ENCODE results near the gene ATP8A2.
"Not testable (repeated sequence)": the region's sequence is repeated elsewhere in the genome, so short reads cannot be mapped to it uniquely, and the experiment has no call there.

ATP8A2 gene

GRCh38 chr13:25493931-25494640 lies 122.3 kb downstream of the ATP8A2 start:
- no peaks in the 10 kb centered on the region for H3K4me1 ChIP-seq (ENCODE audit: control insufficient read depth, insufficient read depth, low read length)
- no peak overlapping the region for H3K9ac ChIP-seq (ENCODE audit: low read length in 2 of 2)
- H3K4me3 ChIP-seq (ENCODE audit: low read length in 2 of 2): no peak overlapping the region
- H3K27me3 ChIP-seq (ENCODE audit: control insufficient read depth in 1 of 2, insufficient read depth in 2 of 2, low read length in 2 of 2): peaks cover 4 to 5% of the 10 kb centered on the region in 2 donors
- no peaks in the 10 kb centered on the region for H3K36me3 ChIP-seq (ENCODE audit: control insufficient read depth in 2 of 2, insufficient read depth in 2 of 2, low read length in 2 of 2)
- H3K9me3 ChIP-seq (ENCODE audit: control insufficient read depth in 2 of 2, low read length in 2 of 2): peaks cover 0 to 4% of the 10 kb centered on the region in 2 donors
- H3K27ac ChIP-seq (ENCODE audit: low read length): no peak overlapping the region

DNA sequence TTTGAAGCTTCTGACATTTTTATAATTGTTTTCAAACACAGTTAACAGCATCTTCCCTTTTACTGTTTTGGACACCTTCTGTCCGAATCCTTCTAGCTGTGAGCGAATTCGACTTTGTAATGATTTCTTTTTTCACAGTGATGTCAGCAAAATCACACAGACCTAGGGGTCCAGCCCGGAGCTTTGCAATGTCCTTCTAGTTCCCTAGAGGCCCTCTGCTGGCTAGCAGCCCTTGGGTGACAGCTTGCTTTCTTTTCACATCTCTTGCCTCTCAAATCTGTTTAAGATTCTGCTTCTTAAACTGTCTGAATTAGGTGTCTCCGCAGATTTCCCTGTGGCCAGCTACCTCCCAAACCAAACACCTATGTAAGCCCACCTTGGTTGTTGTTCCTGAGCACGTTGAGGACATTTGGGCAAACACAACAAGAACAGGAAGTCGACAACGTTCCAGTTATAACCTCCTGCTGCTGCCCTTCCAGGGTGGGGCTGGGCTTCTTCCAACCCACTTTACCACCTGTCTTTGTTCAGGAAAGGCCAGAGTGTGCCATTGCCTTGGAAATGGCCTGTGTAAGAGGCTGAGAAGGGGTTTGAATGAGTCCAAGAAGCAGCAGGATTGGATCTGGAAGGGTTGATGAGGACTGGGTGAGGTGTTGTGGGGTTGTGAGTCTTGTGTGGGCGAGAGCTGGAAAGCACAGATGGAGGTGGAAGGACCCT lies 123.1 kb downstream of the ATP8A2 start:
- Histone ChIP-seq H3K27ac (ENCODE audit: low read length) (no peak overlapping the region), H3K9ac (ENCODE audit: low read length in 2 of 2) (no peak overlapping the region), H3K9me3 (ENCODE audit: control insufficient read depth in 2 of 2, low read length in 2 of 2) (peaks cover 0 to 4% of the 10 kb centered on the region in 2 donors), H3K4me1 (ENCODE audit: control insufficient read depth, insufficient read depth, low read length) (no peaks in the 10 kb centered on the region), H3K27me3 (ENCODE audit: control insufficient read depth in 1 of 2, insufficient read depth in 2 of 2, low read length in 2 of 2) (peaks cover 3 to 4% of the 10 kb centered on the region in 2 donors), H3K4me3 (ENCODE audit: low read length in 2 of 2) (no peak overlapping the region), H3K36me3 (ENCODE audit: control insufficient read depth in 2 of 2, insufficient read depth in 2 of 2, low read length in 2 of 2) (no peaks in the 10 kb centered on the region)

- no peak overlapping the region for H3K4me3 ChIP-seq (ENCODE audit: low read length in 2 of 2)
- H3K4me1 ChIP-seq (ENCODE audit: control insufficient read depth, insufficient read depth, low read length): no peaks in the 10 kb centered on the region
- no peaks in the 10 kb centered on the region for H3K9me3 ChIP-seq (ENCODE audit: control insufficient read depth in 2 of 2, low read length in 2 of 2)
- no peak overlapping the region for H3K27ac ChIP-seq (ENCODE audit: low read length)
- no peaks in the 10 kb centered on the region for H3K27me3 ChIP-seq (ENCODE audit: control insufficient read depth in 1 of 2, insufficient read depth in 2 of 2, low read length in 2 of 2)
- H3K9ac ChIP-seq (ENCODE audit: low read length in 2 of 2): no peak overlapping the region
- no peaks in the 10 kb centered on the region for H3K36me3 ChIP-seq (ENCODE audit: control insufficient read depth in 2 of 2, insufficient read depth in 2 of 2, low read length in 2 of 2)
Measured at GRCh38 chr13:25501231-25501630, 129.5 kb downstream of the ATP8A2 start.

GRCh38 chr13:25502031-25502430 lies 130.3 kb downstream of the ATP8A2 start:
- H3K36me3 ChIP-seq (ENCODE audit: control insufficient read depth in 2 of 2, insufficient read depth in 2 of 2, low read length in 2 of 2): no peaks in the 10 kb centered on the region
- H3K4me1 ChIP-seq (ENCODE audit: control insufficient read depth, insufficient read depth, low read length): no peaks in the 10 kb centered on the region
- H3K9me3 ChIP-seq (ENCODE audit: control insufficient read depth in 2 of 2, low read length in 2 of 2): no peaks in the 10 kb centered on the region
- no peak overlapping the region for H3K9ac ChIP-seq (ENCODE audit: low read length in 2 of 2)
- no peaks in the 10 kb centered on the region for H3K27me3 ChIP-seq (ENCODE audit: control insufficient read depth in 1 of 2, insufficient read depth in 2 of 2, low read length in 2 of 2)
- H3K27ac ChIP-seq (ENCODE audit: low read length): no peak overlapping the region
- H3K4me3 ChIP-seq (ENCODE audit: low read length in 2 of 2): no peak overlapping the region

- Histone ChIP-seq H3K36me3 (ENCODE audit: control insufficient read depth in 2 of 2, insufficient read depth in 2 of 2, low read length in 2 of 2) (no peaks in the 10 kb centered on the region), H3K9me3 (ENCODE audit: control insufficient read depth in 2 of 2, low read length in 2 of 2) (no peaks in the 10 kb centered on the region), H3K27me3 (ENCODE audit: control insufficient read depth in 1 of 2, insufficient read depth in 2 of 2, low read length in 2 of 2) (no peaks in the 10 kb centered on the region), H3K4me1 (ENCODE audit: control insufficient read depth, insufficient read depth, low read length) (no peaks in the 10 kb centered on the region), H3K9ac (ENCODE audit: low read length in 2 of 2) (no peak overlapping the region), H3K4me3 (ENCODE audit: low read length in 2 of 2) (no peak overlapping the region), H3K27ac (ENCODE audit: low read length) (no peak overlapping the region)
Measured at GRCh38 chr13:25502551-25502950, 130.8 kb downstream of the ATP8A2 start.

GRCh38 chr13:25503856-25504255 lies 132.1 kb downstream of the ATP8A2 start:
- Histone ChIP-seq H3K9me3 (ENCODE audit: control insufficient read depth in 2 of 2, low read length in 2 of 2) (no peaks in the 10 kb centered on the region), H3K4me3 (ENCODE audit: low read length in 2 of 2) (no peak overlapping the region), H3K4me1 (ENCODE audit: control insufficient read depth, insufficient read depth, low read length) (no peaks in the 10 kb centered on the region), H3K27ac (ENCODE audit: low read length) (no peak overlapping the region), H3K9ac (ENCODE audit: low read length in 2 of 2) (no peak overlapping the region), H3K27me3 (ENCODE audit: control insufficient read depth in 1 of 2, insufficient read depth in 2 of 2, low read length in 2 of 2) (no peaks in the 10 kb centered on the region), H3K36me3 (ENCODE audit: control insufficient read depth in 2 of 2, insufficient read depth in 2 of 2, low read length in 2 of 2) (no peaks in the 10 kb centered on the region)

- Histone ChIP-seq H3K27me3 (ENCODE audit: control insufficient read depth in 1 of 2, insufficient read depth in 2 of 2, low read length in 2 of 2) (no peaks in the 10 kb centered on the region), H3K4me1 (ENCODE audit: control insufficient read depth, insufficient read depth, low read length) (no peaks in the 10 kb centered on the region), H3K36me3 (ENCODE audit: control insufficient read depth in 2 of 2, insufficient read depth in 2 of 2, low read length in 2 of 2) (no peaks in the 10 kb centered on the region), H3K4me3 (ENCODE audit: low read length in 2 of 2) (no peak overlapping the region), H3K9ac (ENCODE audit: low read length in 2 of 2) (no peak overlapping the region), H3K9me3 (ENCODE audit: control insufficient read depth in 2 of 2, low read length in 2 of 2) (no peaks in the 10 kb centered on the region), H3K27ac (ENCODE audit: low read length) (no peak overlapping the region)
Measured at GRCh38 chr13:25507841-25508240, 136.1 kb downstream of the ATP8A2 start.

- not testable (repeated sequence) for H3K4me1 ChIP-seq (ENCODE audit: control insufficient read depth, insufficient read depth, low read length); H3K36me3 ChIP-seq (ENCODE audit: control insufficient read depth in 2 of 2, insufficient read depth in 2 of 2, low read length in 2 of 2); H3K9ac ChIP-seq (ENCODE audit: low read length in 2 of 2); H3K9me3 ChIP-seq (ENCODE audit: control insufficient read depth in 2 of 2, low read length in 2 of 2); H3K4me3 ChIP-seq (ENCODE audit: low read length in 2 of 2); H3K27me3 ChIP-seq (ENCODE audit: control insufficient read depth in 1 of 2, insufficient read depth in 2 of 2, low read length in 2 of 2); H3K27ac ChIP-seq (ENCODE audit: low read length)
Measured at GRCh38 chr13:25513060-25513459, 141.3 kb downstream of the ATP8A2 start.

GRCh38 chr13:25518441-25518840 lies 146.7 kb downstream of the ATP8A2 start:
- no peak overlapping the region for H3K9ac ChIP-seq (ENCODE audit: low read length in 2 of 2)
- no peaks in the 10 kb centered on the region for H3K36me3 ChIP-seq (ENCODE audit: control insufficient read depth in 2 of 2, insufficient read depth in 2 of 2, low read length in 2 of 2)
- no peak overlapping the region for H3K4me3 ChIP-seq (ENCODE audit: low read length in 2 of 2)
- no peaks in the 10 kb centered on the region for H3K4me1 ChIP-seq (ENCODE audit: control insufficient read depth, insufficient read depth, low read length)
- H3K27ac ChIP-seq (ENCODE audit: low read length): no peak overlapping the region
- no peaks in the 10 kb centered on the region for H3K9me3 ChIP-seq (ENCODE audit: control insufficient read depth in 2 of 2, low read length in 2 of 2)
- no peaks in the 10 kb centered on the region for H3K27me3 ChIP-seq (ENCODE audit: control insufficient read depth in 1 of 2, insufficient read depth in 2 of 2, low read length in 2 of 2)

GRCh38 chr13:25525884-25526283 lies 154.1 kb downstream of the ATP8A2 start:
- no peaks in the 10 kb centered on the region for H3K4me1 ChIP-seq (ENCODE audit: control insufficient read depth, insufficient read depth, low read length)
- peaks cover 8 to 9% of the 10 kb centered on the region in 2 donors for H3K9me3 ChIP-seq (ENCODE audit: control insufficient read depth in 2 of 2, low read length in 2 of 2)
- no peaks in the 10 kb centered on the region for H3K36me3 ChIP-seq (ENCODE audit: control insufficient read depth in 2 of 2, insufficient read depth in 2 of 2, low read length in 2 of 2)
- H3K27ac ChIP-seq (ENCODE audit: low read length): no peak overlapping the region
- no peaks in the 10 kb centered on the region for H3K27me3 ChIP-seq (ENCODE audit: control insufficient read depth in 1 of 2, insufficient read depth in 2 of 2, low read length in 2 of 2)
- no peak overlapping the region for H3K9ac ChIP-seq (ENCODE audit: low read length in 2 of 2)
- H3K4me3 ChIP-seq (ENCODE audit: low read length in 2 of 2): no peak overlapping the region

DNA sequence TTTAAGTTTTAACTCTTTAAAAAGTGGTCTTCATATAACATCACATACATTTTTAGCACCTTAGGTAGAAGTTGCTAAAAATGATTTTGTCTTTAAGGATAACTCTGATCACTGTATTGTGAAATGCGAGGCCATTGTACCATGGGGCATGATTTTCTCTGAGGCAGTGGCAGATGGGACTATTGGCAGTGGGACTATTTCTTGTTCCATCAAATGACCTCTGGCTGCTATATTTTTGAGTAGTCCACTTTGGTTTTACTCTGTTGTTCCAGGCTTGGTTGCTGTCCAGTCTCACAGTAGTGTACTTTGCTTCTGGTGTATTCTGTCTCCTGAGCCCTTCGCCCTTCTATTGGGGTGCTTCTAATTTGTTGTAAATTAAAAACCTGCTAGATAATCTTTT lies 156.5 kb downstream of the ATP8A2 start:
- Histone ChIP-seq H3K4me1 (ENCODE audit: control insufficient read depth, insufficient read depth, low read length) (no peaks in the 10 kb centered on the region), H3K27ac (ENCODE audit: low read length) (no peak overlapping the region), H3K36me3 (ENCODE audit: control insufficient read depth in 2 of 2, insufficient read depth in 2 of 2, low read length in 2 of 2) (no peaks in the 10 kb centered on the region), H3K4me3 (ENCODE audit: low read length in 2 of 2) (no peak overlapping the region), H3K27me3 (ENCODE audit: control insufficient read depth in 1 of 2, insufficient read depth in 2 of 2, low read length in 2 of 2) (no peaks in the 10 kb centered on the region), H3K9ac (ENCODE audit: low read length in 2 of 2) (no peak overlapping the region), H3K9me3 (ENCODE audit: control insufficient read depth in 2 of 2, low read length in 2 of 2) (peaks cover 8 to 9% of the 10 kb centered on the region in 2 donors)
